Esophagus squamous epithelium (tissue), 5 donors: Measurements from ENCODE around the gene NAA40. TPM values are rescaled to one million over a fixed set of nuclear protein-coding genes. Genes with fewer than 3 reads are reported as not detected.

Experiments used
- DNase-seq: peaks from one replicate; lab custom pipeline; 2025; lab: John Stamatoyannopoulos, UW
- H3K27ac ChIP-seq, 4 donors: fragments of 200-600 bp; sonication (generic); one replicate each; pipeline ENCODE4 v1.5.1; 2016 to 2019; ENCODE audit warnings: mild to moderate bottlenecking in 1 of 4
- H3K27me3 ChIP-seq, 4 donors: fragments of 200-600 bp; sonication (generic); 1 replicate in 3 of 4; 2 replicates in 1 of 4; pipeline versions ENCODE4 v1.5.1 to v1.6.0; 2017 to 2021; ENCODE audit warnings: antibody characterized with exemption in 1 of 4
- H3K36me3 ChIP-seq, 3 donors: fragments of 200-600 bp; sonication (generic); one replicate each; pipeline ENCODE4 v1.5.1; 2016 to 2019
- H3K4me1 ChIP-seq, 3 donors: fragments of 200-600 bp; sonication (generic); one replicate each; pipeline ENCODE4 v1.5.1; 2017 to 2019
- H3K4me3 ChIP-seq, 4 donors: fragments of 200-600 bp; sonication (generic); 1 replicate in 3 of 4; 2 replicates in 1 of 4; pipeline ENCODE4 v1.5.1; 2016 to 2019; ENCODE audit warnings: mild to moderate bottlenecking in 2 of 4, moderate library complexity in 1 of 4
- H3K9me3 ChIP-seq, 3 donors: fragments of 200-600 bp; sonication (generic); one replicate each; pipeline ENCODE4 v1.5.1; 2016 to 2019
- POLR2A ChIP-seq, 4 donors: fragments of 450-650 bp; IDR thresholded peaks; one replicate each; pipeline ENCODE4 v1.6.1; 2017; ENCODE audit warnings: antibody characterized with exemption in 4 of 4, mild to moderate bottlenecking in 4 of 4, moderate library complexity in 3 of 4
- WGBS, 2 donors: methylation state at CpG; one replicate each; pipeline ENCODE4 v1.1.5; 2018; 5-methylcytosine and 5-hydroxymethylcytosine counted together
- intact Hi-C: fragments of 100-400 bp; cut with DNase I; formaldehyde crosslinking; loops from one replicate; pipeline ENCODE4 v1.15.0; 2022
- total RNA-seq, 4 donors: library from RNA; depleted of rRNA; stranded (reverse); fragments of >200 nt; gene quantifications; one replicate each; pipeline ENCODE4 v1.1.0, GENCODE V29; 2016
- TF ChIP-seq, protein P1 (sequence below), 6 experiments: fragments of 450-650 bp in 4 of 6; fragments of 200-600 bp in 2 of 6; sonication (generic) in 2 of 6; IDR thresholded peaks; one replicate each; pipeline ENCODE4 v1.5.1; 2016 to 2019; ENCODE audit warnings: antibody characterized with exemption in 6 of 6, mild to moderate bottlenecking in 4 of 6, moderate library complexity in 4 of 6
- donor health status: DM: yes; HTN: yes; CAD: no.

NAA40 gene
- total RNA-seq, 4 donors from 2014 or later, result 9.8 to 13.2 (median 11.2) TPM

DNA sequence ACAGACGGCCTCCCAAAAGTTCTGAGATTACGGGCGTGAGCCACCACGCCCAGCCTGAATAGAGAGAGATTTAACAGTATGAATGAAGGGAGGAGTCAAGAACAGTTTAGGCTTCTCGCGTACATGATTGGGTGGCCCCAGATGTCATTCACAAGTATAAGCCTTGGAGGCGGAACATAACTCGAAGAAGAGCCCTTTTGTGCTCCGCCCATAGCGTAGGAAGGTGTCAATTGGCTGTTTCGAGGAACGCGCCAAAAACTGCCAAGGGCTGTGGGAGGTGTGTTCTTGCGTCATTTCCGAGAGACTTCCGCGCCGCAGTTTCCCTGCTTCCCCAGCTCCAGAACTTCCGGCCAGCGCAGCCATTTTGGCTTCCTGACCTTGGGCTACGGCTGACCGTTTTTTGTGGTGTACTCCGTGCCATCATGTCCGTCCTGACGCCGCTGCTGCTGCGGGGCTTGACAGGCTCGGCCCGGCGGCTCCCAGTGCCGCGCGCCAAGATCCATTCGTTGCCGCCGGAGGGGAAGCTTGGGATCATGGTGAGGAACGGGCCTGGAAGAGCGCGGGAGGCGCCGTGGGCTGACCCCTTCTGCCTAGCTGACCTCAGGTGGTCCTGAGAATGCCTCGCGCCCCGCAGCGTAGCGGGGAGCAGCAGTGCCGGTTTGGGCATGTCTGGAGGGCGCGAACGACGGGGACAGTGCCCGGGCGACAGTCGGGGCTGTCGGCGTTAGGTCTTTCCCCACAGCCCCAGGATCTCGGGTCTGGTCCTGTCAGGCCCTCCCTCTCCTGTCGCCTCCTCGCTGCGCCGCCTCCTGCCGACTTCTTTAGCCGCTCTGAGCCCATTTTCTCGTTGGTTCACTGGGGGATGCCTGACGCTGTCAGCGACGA lies 35.7 kb downstream of the NAA40 start, which contains the start of gene COX8A:
Gene COX8A (plus strand): TSS at position 362 of the 885 bp plus-strand sequence. CDS start 61 bp downstream, at position 423.
- Histone ChIP-seq H3K4me3 (peak within 1 kb of the TSS; percentile 86 to 95 (median 94)), H3K4me1 (peaks cover 15 to 50% (median 25%) of the 10 kb centered on the region in 3 donors), H3K9me3 (no peaks in the 10 kb centered on the region), H3K36me3 (peaks cover 0 to 12% (median 0%) of the 10 kb centered on the region in 3 donors), H3K27ac (peak within 1 kb of the TSS; percentile 96 to 99 (median 99)), H3K27me3 (peaks cover 0 to 17% (median 0%) of the 10 kb centered on the region in 4 donors)
- TF ChIP-seq, protein P1, sequence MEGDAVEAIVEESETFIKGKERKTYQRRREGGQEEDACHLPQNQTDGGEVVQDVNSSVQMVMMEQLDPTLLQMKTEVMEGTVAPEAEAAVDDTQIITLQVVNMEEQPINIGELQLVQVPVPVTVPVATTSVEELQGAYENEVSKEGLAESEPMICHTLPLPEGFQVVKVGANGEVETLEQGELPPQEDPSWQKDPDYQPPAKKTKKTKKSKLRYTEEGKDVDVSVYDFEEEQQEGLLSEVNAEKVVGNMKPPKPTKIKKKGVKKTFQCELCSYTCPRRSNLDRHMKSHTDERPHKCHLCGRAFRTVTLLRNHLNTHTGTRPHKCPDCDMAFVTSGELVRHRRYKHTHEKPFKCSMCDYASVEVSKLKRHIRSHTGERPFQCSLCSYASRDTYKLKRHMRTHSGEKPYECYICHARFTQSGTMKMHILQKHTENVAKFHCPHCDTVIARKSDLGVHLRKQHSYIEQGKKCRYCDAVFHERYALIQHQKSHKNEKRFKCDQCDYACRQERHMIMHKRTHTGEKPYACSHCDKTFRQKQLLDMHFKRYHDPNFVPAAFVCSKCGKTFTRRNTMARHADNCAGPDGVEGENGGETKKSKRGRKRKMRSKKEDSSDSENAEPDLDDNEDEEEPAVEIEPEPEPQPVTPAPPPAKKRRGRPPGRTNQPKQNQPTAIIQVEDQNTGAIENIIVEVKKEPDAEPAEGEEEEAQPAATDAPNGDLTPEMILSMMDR (IDR thresholded peaks at IDR 0.05), result no peak
- peak in 3 of 4 donors; percentile 22 to 73 (median 39) for TF ChIP-seq POLR2A (IDR thresholded peaks at IDR 0.05)
- WGBS, 2 donors, result 0 to 1% methylated on average over 32 to 40 of the region's 67 CpGs
- intact Hi-C loops, result no loop called here
- DNase-seq, result peak; percentile 94

DNA sequence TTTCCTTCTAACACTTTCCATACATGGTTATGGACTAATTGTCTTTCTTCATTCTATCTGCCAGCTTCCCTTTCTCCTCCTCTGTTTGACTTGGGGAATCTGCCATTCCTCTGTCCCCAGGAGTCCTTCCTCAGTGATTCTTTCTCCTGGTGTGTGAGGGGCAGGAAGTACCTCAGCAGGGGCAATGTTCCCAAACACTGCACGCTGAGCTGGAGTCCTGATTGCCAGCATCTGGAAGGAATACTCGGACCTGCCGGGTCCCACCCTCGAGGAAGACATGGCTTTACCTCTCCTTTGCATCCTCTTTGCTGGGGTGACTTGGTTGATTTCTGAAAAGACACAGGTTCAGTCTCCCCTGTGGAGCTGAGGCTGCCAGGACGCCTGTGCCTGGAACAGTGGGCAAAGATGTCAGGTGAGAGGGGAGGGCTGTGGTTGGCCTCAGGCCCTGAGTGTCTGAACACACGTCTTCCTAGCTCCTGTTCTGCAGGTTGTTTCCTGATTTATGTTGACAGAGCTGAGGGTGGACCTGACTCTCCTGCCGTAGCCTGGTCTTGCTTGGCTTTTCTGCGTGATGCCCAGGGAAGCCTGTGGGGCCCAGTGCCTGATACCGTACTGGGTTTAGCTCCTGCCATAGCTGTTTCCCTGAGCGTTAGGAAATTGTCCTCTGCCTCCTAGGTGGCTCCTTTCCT lies 39.9 kb downstream of the NAA40 start:
- no peaks in the 10 kb centered on the region for H3K9me3 ChIP-seq
- H3K4me1 ChIP-seq, result peaks cover 15 to 54% (median 25%) of the 10 kb centered on the region in 3 donors
- H3K36me3 ChIP-seq, result peaks cover 0 to 12% (median 0%) of the 10 kb centered on the region in 3 donors
- TF ChIP-seq, protein P1 (IDR thresholded peaks at IDR 0.05), result no peak
- no peak for TF ChIP-seq POLR2A (IDR thresholded peaks at IDR 0.05)
- H3K27me3 ChIP-seq, result no peaks in the 10 kb centered on the region
- WGBS, 2 donors, result 18 to 60% methylated on average over 1 to 3 of the region's 10 CpGs
- peak overlapping the region in 2 of 4 donors; percentile 9 to 42 for H3K27ac ChIP-seq
- no peak for DNase-seq
- intact Hi-C loops, result no loop called here
- H3K4me3 ChIP-seq, result no peak overlapping the region

GRCh38 chr11:63979426-63979825 lies 40.6 kb downstream of the NAA40 start:
- Histone ChIP-seq H3K4me3 (no peak overlapping the region), H3K9me3 (no peaks in the 10 kb centered on the region), H3K36me3 (peaks cover 0 to 12% (median 0%) of the 10 kb centered on the region in 3 donors), H3K27ac (peak overlapping the region in 1 of 4 donors; percentile 42), H3K27me3 (no peaks in the 10 kb centered on the region), H3K4me1 (peaks cover 15 to 52% (median 25%) of the 10 kb centered on the region in 3 donors)
- DNase-seq, result no peak
- 83% methylated on average over 3 of the region's 5 CpGs; no CpG with 5 or more reads in 1 of the 2 donors for WGBS, 2 donors
- intact Hi-C loops, result no loop called here
- TF ChIP-seq, protein P1 (IDR thresholded peaks at IDR 0.05), result no peak
- no peak for TF ChIP-seq POLR2A (IDR thresholded peaks at IDR 0.05)

DNA sequence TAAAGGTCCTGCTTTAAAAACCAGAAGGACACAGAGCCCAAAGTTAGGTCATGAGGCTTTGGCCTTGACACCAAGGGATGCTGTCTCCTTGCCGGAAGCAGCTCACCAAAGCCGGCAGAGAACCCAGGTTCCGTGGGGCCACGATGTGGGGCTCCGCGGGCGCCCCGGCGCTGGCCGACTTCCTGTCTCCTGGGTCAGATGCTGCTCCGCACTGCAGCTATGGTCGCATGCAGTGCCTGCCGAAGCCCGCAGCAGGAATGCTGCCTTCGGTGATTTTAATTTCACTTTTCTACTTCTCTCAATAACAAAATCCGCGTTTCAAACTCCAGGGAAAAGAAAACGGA lies 47.0 kb downstream of the NAA40 start:
- TF ChIP-seq POLR2A (IDR thresholded peaks at IDR 0.05), result no peak
- TF ChIP-seq, protein P1 (IDR thresholded peaks at IDR 0.05), result no peak
- no peak for DNase-seq
- peaks cover 11 to 53% (median 21%) of the 10 kb centered on the region in 3 donors for H3K4me1 ChIP-seq
- peaks cover 0 to 30% (median 3%) of the 10 kb centered on the region in 3 donors for H3K36me3 ChIP-seq
- H3K9me3 ChIP-seq, result no peaks in the 10 kb centered on the region
- no peaks in the 10 kb centered on the region for H3K27me3 ChIP-seq
- peak overlapping the region; percentile 87 to 100 (median 98) for H3K4me3 ChIP-seq
- intact Hi-C loops, result no loop called here
- peak overlapping the region; percentile 91 to 95 (median 94) for H3K27ac ChIP-seq
- 1 to 2% methylated on average over 14 to 18 of the region's 18 CpGs for WGBS, 2 donors
